Endothelial cell of umbilical vein (primary cell): ENCODE results near the gene CELSR1.

Source experiments
- CTCF ChIP-seq, 2 donors: IDR thresholded peaks; 1 replicate in 1 of 2; 2 replicates in 1 of 2; pipeline ENCODE4 v1.5.1; 2011; ENCODE audit warnings: low read length in 2 of 2, mild to moderate bottlenecking in 2 of 2, moderate library complexity in 2 of 2, control low read depth in 1 of 2, inconsistent platforms in 1 of 2, low read depth in 1 of 2; ENCODE audit not compliant: insufficient read depth in 1 of 2; ENCODE audit errors: extremely low read depth in 1 of 2
- MAX ChIP-seq: IDR thresholded peaks from 2 replicates; pipeline ENCODE4 v1.6.1; 2011; ENCODE audit not compliant: insufficient read depth, insufficient read length

GRCh38 chr22:46577368-46578249, 40.2 kb upstream of the CELSR1 start:
- TF ChIP-seq CTCF (IDR thresholded peaks at IDR 0.05; ENCODE audit: extremely low read depth in 1 of 2, insufficient read depth in 1 of 2, low read depth in 1 of 2, low read length in 2 of 2) (no peak), MAX (no peak)
